Forelimb muscle (tissue), 1 donor: Measurements from ENCODE around the gene SPDYE2. TPM values are rescaled to one million over a fixed set of nuclear protein-coding genes. Genes with fewer than 3 reads are reported as not detected.
"Not testable (repeated sequence)": the region's sequence is repeated elsewhere in the genome, so short reads cannot be mapped to it uniquely, and the experiment has no call there.

Experiments used
- DNase-seq: peaks from one replicate; pipeline ENCODE4 v3.0.0-alpha.2; 2013; ENCODE audit warnings: low read depth
- polyA plus RNA-seq: library from polyadenylated mRNA; unstranded; fragments of 120-200 nt; gene quantifications from one replicate; pipeline ENCODE4 v1.2.1, GENCODE V29; 2013; ENCODE audit not compliant: insufficient read length

The SPDYE2 gene
- polyA plus RNA-seq, result 7.4 TPM

GRCh38 chr7:102550808-102551422, at the start of gene SPDYE2:
TSS of gene SPDYE2 (plus strand) at chr7:102551226. CDS start at chr7:102553256, 2,030 bp downstream.
- not testable (repeated sequence) for DNase-seq

GRCh38 chr7:102503141-102503540, 47.9 kb upstream of the SPDYE2 start:
- DNase-seq, result not testable (repeated sequence)

DNA sequence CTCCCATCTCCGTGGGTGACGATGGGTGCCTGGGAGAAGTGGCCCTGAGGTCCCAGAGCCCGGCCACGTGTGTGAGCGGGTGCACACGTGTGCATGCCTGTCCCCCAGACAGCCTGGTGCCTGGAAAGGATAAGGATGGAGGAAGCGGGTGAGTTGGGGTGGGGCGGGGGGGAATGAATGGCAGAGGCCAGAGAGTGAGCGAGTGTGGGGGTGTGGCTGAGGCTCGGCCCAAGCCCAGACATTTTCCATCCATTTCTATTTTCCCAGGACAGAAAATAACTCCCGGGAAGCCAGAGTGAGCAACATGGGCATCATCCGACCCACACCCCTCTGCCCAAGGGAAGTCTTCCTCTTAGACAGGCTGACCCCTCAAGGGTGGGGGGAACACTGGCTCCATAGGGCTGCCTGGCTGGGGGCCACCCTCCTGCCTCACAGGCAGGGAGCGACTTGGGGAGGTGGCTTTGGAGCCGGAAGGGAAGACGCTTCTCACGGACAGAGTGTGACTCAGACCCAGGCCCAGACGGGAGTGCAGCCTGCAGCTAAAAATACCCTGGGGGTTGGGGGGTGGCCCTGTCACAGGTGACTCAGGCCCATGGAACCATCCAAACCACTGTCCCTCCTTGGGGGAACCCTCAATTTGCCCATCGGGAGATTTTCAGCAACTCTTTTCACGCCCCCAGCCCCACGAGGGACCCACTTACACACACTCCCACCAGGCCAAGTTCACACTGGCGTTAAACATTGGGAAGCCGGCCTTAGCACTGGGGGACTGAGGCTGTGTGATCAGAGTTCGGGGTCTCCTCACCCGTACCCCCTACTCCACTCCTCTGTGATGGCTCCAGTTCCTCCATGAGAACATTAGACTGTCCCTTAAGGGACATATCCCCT, 45.5 kb upstream of the SPDYE2 start:
- not testable (repeated sequence) for DNase-seq

GRCh38 chr7:102507410-102508088, 43.5 kb upstream of the SPDYE2 start:
- not testable (repeated sequence) for DNase-seq

DNA sequence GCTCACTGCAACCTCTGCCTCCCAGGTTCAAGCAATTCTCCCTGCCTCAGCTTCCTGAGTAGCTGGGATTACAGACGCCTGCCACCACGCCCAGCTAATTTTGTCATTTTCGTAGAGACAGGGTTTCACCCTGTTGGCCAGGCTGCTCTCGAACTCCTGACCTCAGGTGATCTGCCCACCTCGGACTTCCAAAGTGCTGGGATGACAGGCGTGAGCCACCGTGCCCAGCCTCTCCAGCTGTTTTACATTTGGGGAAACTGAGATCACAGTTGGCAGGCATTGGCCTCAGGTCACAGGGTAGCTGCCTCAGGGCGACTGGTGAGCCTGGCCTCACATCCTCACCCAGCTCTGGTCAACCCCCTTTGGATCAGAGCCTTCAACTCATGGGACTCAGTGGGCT, 40.5 kb upstream of the SPDYE2 start:
- not testable (repeated sequence) for DNase-seq

DNA sequence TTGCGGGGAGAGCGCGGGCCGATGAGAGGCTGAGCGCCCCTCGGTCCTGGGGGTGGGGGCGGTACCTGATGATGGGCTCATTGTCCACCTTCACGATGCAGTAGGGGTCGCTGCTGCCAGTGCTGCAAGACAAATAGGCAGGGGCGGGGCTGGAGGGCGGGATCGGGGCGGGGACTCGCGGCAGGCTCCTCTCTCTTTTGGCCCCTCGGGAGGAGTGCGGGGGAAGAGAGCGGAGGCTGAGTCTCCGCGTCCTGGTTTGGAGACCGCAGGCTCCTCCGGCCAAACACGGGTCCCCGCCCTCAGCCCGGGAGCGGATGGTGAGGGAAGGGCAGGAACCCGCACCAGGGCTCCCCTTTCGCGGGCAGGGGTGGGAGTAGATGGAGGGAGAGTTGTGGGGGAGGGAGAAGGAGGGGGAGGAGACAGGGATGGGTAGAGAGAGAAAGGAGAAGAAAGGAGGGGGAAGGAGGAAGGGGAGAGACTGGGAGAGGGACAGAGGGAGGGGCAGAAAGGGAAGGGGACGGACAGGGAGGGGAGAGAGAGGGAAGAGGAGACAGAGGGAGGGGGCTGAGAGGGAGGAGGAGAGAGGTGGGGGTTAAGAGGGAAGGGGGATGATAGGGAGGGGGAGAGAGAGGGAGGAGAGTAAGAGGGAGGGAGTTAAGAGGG, 39.0 kb upstream of the SPDYE2 start:
- DNase-seq, result not testable (repeated sequence)

- peak; percentile 92 for DNase-seq
These were observed 38.3 kb upstream of the SPDYE2 start for GRCh38 chr7:102512642-102513221.

- not testable (repeated sequence) for DNase-seq
These were observed 35.9 kb upstream of the SPDYE2 start for GRCh38 chr7:102514881-102515721.

GRCh38 chr7:102515889-102516288, 35.1 kb upstream of the SPDYE2 start:
- not testable (repeated sequence) for DNase-seq

- not testable (repeated sequence) for DNase-seq
These were observed 34.1 kb upstream of the SPDYE2 start for GRCh38 chr7:102516951-102517350.

DNA sequence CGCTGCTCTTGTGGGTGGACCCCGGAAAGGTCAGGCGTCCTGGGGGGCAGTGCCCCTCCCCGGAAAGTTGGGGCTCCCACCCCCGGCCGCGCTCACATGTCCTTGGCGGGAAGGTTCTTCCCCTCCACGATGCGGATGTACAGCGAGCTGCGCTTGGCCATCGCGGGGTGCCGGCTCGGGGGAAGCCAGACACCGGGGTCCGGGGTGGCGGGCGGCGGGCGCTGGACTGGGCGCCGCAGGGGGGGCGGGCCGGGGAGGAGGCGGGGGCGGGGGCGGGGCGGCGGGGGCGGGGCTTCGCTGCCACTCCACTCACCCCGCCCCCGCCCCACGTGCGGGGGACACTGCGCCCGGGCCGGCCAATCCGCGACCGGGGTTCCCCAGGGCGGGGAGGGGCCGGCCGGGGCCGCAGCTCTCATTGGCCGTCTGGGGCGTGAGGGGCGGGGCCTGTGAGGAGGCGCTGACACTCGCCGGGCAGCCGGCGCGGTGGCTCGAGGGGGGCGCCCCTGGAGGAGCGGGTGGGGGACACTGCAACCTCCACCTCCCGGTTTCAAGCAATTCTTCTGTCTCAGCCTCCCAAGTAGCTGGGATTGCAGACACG, 33.4 kb upstream of the SPDYE2 start, which contains the start of gene RASA4B:
TSS of gene RASA4B (minus strand) at position 228 of the 598 bp plus-strand sequence. CDS start at position 161, 67 bp downstream.
- DNase-seq, result not testable (repeated sequence)

GRCh38 chr7:102520797-102521196, 30.2 kb upstream of the SPDYE2 start:
- DNase-seq, result not testable (repeated sequence)

DNA sequence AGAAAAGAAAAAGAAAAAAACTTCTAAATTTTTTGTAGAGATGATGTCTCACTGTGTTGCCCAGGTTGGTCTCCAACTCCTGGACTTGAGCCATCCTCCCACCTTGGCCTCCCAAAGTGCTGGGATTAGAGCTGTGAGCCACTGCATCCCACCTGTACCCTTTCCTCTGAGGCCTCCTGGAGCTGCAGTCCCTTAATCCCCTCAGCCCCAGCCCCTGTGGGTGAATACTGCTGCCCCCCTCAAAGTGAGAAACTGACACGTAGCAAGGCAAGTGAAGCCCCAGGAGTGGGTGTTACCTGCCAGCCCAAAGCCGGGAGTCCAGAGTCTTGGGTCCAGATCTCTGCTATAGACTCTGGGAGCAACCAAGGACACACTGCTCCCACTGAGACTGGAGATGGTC, 26.2 kb upstream of the SPDYE2 start:
- DNase-seq, result not testable (repeated sequence)

DNA sequence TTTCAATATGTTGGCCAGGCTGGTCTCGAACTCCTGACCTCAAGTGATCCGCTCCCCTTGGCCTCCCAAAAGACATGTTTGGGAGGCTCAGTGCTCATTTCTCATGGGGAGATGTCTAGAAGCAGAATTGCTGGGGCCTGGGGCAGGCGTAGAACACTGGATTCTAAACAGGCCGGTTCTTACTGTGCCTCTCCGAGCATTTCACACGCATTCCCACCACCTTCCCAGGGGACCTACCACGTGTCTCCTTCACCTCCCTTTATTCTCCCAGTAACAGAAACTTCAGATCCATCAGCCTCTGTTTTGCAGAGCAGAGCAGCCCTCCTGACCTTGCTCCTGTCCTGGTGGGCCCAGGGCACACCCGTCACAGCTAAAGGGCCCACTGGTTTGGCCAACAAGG, 23.8 kb upstream of the SPDYE2 start:
- not testable (repeated sequence) for DNase-seq

- DNase-seq, result not testable (repeated sequence)
These were observed 22.9 kb upstream of the SPDYE2 start for GRCh38 chr7:102527822-102528793.

DNA sequence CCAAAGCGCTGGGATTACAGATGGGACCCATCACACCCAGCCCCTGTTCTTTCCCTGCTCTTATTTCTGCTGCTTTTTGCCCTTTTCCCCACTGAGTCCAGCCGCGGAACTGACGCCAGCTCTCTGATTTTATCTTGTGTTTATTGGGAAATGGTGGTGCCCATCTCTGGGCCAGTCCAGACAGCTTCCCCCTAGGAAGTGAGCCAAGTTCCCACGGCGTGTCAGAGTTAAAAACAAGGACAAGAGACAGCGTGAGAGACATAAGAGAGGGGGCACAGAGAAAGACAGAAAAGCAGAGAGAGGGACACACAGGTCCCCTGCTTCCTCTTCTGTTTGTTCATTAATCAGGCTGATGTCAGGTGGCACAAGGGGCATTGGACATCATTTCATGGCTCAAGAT, 19.4 kb upstream of the SPDYE2 start:
- DNase-seq, result not testable (repeated sequence)

DNA sequence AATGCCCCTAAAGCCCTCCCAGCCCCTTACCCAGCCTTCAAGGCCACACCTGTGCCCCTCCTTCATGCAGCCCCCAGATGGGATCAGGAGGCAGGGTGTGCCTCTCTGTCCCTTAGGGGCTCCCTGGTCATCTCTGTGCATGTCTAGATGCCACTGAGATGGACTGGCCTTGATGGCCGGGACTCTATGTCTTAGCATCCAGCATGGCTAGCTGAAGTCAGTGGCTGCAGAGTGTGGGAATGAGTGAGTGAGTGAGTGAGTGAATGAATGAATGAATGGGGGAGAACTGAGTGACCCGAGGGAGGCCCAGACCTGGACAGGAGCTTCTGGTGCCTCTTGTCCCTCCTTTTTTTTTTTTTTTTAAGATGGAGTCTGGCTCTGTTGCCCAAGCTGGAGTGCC, 18.9 kb upstream of the SPDYE2 start:
- DNase-seq, result not testable (repeated sequence)

DNA sequence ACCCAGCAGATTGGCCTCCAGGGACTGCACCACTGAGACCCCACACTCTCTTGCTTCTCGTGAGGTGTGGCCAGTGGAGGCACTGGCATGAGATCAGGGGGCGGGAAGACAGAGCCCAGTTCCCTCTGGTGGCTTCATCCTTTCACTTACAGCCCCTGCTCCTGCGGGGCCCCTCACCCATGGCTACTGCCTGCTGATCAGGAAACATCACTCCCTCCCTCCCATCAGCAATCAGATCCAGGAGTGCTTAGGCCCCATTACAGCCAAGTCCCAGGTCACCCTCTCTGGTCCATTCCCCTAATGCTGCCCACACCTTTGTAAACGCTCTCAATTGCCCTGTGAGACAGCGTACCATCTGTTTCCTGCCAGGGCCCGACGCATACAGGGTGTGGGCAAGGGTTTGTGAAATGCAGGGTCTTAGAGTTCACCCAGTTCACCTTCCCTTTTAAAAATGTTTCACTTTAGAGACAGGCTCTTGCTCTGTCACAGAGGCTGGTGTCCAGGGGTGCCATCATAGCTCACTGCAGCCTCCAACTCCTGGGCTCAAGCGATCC, 15.9 kb upstream of the SPDYE2 start:
- DNase-seq, result not testable (repeated sequence)
